ENCODE data around the gene SRSF6. TPM values are rescaled to one million over a fixed set of nuclear protein-coding genes. Genes with fewer than 3 reads are reported as not detected.
"Not testable (repeated sequence)": the region's sequence is repeated elsewhere in the genome, so short reads cannot be mapped to it uniquely, and the experiment has no call there.

SRSF6 gene
- total RNA-seq, 2 experiments from 2014 or later, result 112 to 114 TPM

DNA sequence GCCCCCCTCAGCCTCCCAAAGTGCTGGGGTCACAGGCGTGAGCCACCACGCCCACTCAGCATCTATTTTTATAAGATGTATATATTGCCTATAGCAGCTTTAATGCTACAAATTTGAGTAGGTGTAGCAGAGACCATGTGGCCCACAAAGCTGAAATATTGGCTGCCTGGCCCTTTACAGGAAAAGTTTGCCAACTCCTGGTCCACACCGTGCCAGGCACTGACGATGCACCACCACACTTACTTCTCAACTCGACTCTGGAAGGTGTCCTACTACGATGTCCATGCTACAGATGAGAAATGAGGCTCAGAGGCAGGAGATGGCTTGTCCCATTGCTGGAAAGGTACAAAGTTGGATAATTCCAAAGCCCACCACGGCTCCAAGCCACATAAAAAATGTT is 17.2 kb upstream of the SRSF6 start:
- H3K27ac Mint-ChIP-seq, result no peak overlapping the region
- no peak overlapping the region for H3K4me3 Mint-ChIP-seq
- peaks cover 6% of the 10 kb centered on the region for H3K9me3 Mint-ChIP-seq
- no peaks in the 10 kb centered on the region for H3K27me3 Mint-ChIP-seq
- TF ChIP-seq, protein P1, sequence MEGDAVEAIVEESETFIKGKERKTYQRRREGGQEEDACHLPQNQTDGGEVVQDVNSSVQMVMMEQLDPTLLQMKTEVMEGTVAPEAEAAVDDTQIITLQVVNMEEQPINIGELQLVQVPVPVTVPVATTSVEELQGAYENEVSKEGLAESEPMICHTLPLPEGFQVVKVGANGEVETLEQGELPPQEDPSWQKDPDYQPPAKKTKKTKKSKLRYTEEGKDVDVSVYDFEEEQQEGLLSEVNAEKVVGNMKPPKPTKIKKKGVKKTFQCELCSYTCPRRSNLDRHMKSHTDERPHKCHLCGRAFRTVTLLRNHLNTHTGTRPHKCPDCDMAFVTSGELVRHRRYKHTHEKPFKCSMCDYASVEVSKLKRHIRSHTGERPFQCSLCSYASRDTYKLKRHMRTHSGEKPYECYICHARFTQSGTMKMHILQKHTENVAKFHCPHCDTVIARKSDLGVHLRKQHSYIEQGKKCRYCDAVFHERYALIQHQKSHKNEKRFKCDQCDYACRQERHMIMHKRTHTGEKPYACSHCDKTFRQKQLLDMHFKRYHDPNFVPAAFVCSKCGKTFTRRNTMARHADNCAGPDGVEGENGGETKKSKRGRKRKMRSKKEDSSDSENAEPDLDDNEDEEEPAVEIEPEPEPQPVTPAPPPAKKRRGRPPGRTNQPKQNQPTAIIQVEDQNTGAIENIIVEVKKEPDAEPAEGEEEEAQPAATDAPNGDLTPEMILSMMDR (IDR thresholded peaks at IDR 0.05), result no peak
- H3K4me1 Mint-ChIP-seq (ENCODE audit: low read depth), result peaks cover 11% of the 10 kb centered on the region
- ChIA-PET CTCF (interaction anchor here (1.2 kb wide), 1 partner anchor 98 kb away, joined by 3 read pairs; no protein-coding TSS in a partner anchor), POLR2A (interaction anchor here (2.6 kb wide), 1 partner anchor 17 kb away, joined by 8 read pairs; the partner anchor contains the start of gene SRSF6)
- ATAC-seq, result no peak
- no peak for DNase-seq
- intact Hi-C loops (cut with micrococcal nuclease), result no loop called here
- H3K36me3 Mint-ChIP-seq (ENCODE audit: low read depth), result no peaks in the 10 kb centered on the region

DNA sequence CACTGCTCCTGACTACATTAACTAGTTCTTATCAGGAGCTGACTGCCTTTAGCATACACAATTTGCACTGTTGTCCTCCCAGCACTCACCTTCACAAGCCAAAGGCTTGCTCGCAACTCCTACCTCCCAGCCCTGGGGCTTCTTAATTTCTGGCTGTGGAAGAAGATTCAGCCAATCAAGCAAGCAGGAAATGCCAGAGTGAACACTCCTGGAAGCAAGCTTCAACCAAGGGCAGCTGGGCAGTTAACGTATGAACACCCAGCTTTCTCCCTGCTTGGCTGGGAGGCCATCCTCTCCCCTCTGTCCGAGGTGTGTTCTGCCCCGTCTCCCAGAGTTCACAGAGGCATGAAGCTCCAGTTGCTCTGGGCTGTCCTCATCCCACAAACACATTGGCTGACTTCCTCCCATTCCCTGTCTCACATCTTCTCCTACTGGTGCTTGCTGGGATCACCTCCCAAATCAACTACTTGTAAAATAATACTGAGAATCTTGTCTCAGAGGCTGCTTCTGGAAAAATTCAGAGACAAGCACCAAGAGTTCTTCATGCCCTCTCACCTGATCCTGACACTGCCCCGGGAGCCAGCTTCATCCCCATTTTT is 15.3 kb upstream of the SRSF6 start:
- POLR2A ChIA-PET, result interaction anchor here (2.6 kb wide), 1 partner anchor 15 kb away, joined by 8 read pairs; the partner anchor contains the start of gene SRSF6
- CTCF ChIA-PET, result interaction anchor here (1.7 kb wide), 1 partner anchor 9 kb away, joined by 3 read pairs; no protein-coding TSS in a partner anchor

DNA sequence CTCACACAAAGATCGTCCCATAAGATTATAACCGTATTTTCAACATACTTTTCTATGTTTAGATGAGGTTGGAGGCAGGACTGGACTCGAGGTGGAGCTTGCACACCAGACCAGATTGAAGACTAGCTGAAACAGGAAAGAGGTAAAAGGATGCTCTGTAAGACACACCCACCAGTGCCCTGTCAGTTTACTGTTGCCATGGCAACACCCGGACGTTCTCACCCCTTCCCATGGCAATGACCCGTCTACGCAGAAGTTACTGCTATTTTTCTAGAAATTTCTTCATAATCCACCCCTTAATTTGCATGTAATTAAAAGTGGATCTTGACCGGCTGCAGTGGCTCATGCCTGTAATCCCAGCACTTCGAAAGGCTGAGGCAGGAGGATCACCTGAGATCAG is 13.6 kb upstream of the SRSF6 start:
- Mint-ChIP-seq H3K27ac (no peak overlapping the region), H3K9me3 (peaks cover 2% of the 10 kb centered on the region), H3K36me3 (ENCODE audit: low read depth) (no peaks in the 10 kb centered on the region), H3K4me3 (no peak overlapping the region), H3K4me1 (ENCODE audit: low read depth) (peaks cover 8% of the 10 kb centered on the region), H3K27me3 (peaks cover 12% of the 10 kb centered on the region)
- POLR2A ChIA-PET, result interaction anchor here (1.8 kb wide), 1 partner anchor 14 kb away, joined by 6 read pairs; the partner anchor contains the start of gene SRSF6
- TF ChIP-seq, protein P1 (IDR thresholded peaks at IDR 0.05), result no peak
- intact Hi-C loops (cut with micrococcal nuclease), result no loop called here
- ATAC-seq, result no peak
- CTCF ChIA-PET, result interaction anchor here (0.7 to 0.8 kb wide), 2 partner anchors 12 to 94 kb away, joined by 3 read pairs; no protein-coding TSS in a partner anchor
- DNase-seq, result no peak

More for the DNA sequence above, 15.3 kb upstream of the SRSF6 start:
- Mint-ChIP-seq H3K9me3 (peaks cover 6% of the 10 kb centered on the region), H3K27me3 (peaks cover 2% of the 10 kb centered on the region), H3K36me3 (ENCODE audit: low read depth) (no peaks in the 10 kb centered on the region), H3K4me1 (ENCODE audit: low read depth) (peaks cover 11% of the 10 kb centered on the region), H3K4me3 (no peak overlapping the region), H3K27ac (no peak overlapping the region)
- no peak for ATAC-seq
- TF ChIP-seq, protein P1 (IDR thresholded peaks at IDR 0.05), result no peak
- no peak for DNase-seq
- intact Hi-C loops (cut with micrococcal nuclease), result no loop called here

DNA sequence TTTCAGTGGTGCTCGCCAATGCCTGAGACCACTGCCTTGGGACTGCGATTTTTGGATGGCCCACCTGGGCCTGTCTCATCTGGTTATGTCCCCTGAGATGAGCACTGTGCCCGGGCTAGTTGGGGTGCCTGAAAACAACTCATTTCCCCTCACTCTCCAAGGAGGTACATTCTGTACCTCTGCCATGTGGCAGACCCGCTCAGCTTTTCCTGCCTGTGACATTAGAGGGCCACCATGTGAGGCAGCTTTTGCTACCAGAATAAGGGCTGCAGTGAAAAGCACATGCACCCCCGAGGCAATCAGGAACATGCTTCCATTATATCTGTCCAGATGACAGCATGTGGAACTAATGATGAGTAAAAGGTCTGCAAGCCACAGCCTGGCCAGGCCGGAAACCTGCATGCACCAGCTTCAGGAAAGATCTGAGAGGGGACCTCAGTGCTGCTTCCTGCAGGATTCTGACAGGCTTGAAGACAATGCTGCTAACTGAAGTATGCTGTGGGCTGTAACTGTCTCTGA is 11.3 kb upstream of the SRSF6 start:
- POLR2A ChIA-PET, result interaction anchor here (0.7 to 3.0 kb wide), 2 partner anchors 10 to 98 kb away, joined by 3 to 13 read pairs; no protein-coding TSS in a partner anchor
- peaks cover 3% of the 10 kb centered on the region for H3K4me1 Mint-ChIP-seq (ENCODE audit: low read depth)
- TF ChIP-seq, protein P1 (IDR thresholded peaks at IDR 0.05), result no peak
- H3K36me3 Mint-ChIP-seq (ENCODE audit: low read depth), result no peaks in the 10 kb centered on the region
- ATAC-seq, result no peak
- CTCF ChIA-PET, result interaction anchor here (1.3 kb wide), 1 partner anchor 29 kb away, joined by 3 read pairs; no protein-coding TSS in a partner anchor
- no peak for DNase-seq
- intact Hi-C loops (cut with micrococcal nuclease), result no loop called here
- H3K27ac Mint-ChIP-seq, result no peak overlapping the region
- H3K27me3 Mint-ChIP-seq, result peaks cover 23% of the 10 kb centered on the region
- H3K4me3 Mint-ChIP-seq, result no peak overlapping the region
- H3K9me3 Mint-ChIP-seq, result no peaks in the 10 kb centered on the region

DNA sequence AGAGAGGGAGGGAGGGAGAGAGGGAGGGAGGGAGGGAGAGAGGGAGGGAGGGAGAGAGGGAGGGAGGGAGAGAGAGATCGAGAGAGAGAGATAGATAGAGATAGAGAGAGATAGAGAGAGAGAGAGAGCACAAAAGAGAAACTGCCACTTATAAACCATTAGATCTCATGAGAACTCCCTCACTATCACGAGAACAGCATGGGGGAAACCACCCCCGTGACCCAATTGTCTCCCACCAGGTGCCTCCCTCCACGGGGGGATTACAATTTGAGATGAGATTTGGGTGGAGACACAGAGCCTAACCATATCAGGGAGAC is 9.3 kb upstream of the SRSF6 start:
- intact Hi-C loops (cut with micrococcal nuclease); H3K9me3 Mint-ChIP-seq; ATAC-seq; H3K36me3 Mint-ChIP-seq (ENCODE audit: low read depth); H3K4me3 Mint-ChIP-seq; DNase-seq; H3K4me1 Mint-ChIP-seq (ENCODE audit: low read depth); H3K27ac Mint-ChIP-seq: not testable (repeated sequence)
- POLR2A ChIA-PET, result interaction anchor here (1.5 to 3.0 kb wide), 2 partner anchors 8 to 9 kb away, joined by 8 to 13 read pairs; partner anchors contain the start of gene SRSF6
- peaks cover 26% of the 10 kb centered on the region for H3K27me3 Mint-ChIP-seq
- CTCF ChIA-PET, result interaction anchor here (0.6 to 1.9 kb wide), 19 partner anchors 9 to 668 kb away, joined by 3 to 13 read pairs (median 4); partner anchors contain the start of gene SRSF6

All from activated CD8-positive, alpha-beta T cell treated with anti-CD3 and anti-CD28 coated beads for 36 hours (primary cell).